Measurements from ENCODE around the gene TMEM98. TPM values are rescaled to one million over a fixed set of nuclear protein-coding genes. Genes with fewer than 3 reads are reported as not detected.
A peak's percentile ranks its signal among the peaks of the same experiment; 100 is the strongest.

The TMEM98 gene
- total and polyA plus RNA-seq, 2 donors from 2014 or later = 44.0 to 57.1 TPM

DNA sequence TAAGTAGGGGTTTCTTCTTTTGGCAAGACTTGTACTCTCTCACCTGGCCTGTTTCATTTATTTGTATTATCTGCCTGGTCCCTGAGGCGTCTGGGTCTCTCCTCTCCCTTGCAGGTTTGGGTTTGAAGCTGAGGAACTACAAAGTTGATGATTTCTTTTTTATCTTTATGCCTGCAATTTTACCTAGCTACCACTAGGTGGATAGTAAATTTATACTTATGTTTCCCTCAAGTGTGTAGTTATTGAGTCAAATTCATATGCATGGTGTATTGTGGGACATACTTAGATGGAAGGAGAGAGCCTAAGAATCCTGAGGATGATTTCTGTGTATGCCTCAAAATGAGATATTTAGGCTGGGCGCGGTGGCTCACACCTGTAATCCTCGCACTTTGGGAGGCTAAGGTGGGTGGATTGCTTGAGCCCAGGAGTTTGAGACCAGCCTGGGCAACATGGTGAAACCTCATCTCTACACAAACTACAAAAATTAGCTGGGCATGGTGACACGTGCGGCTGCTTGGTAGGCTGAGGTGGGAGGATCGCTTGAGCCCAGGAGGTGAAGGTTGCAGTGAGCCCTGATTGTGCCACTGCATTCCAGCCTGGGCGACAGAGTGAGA is 13.6 kb downstream of the TMEM98 start:
- H3K4me3 ChIP-seq (ENCODE audit: low read length in 3 of 3) = no peak overlapping the region
- intact Hi-C loops (cut with DNase I) = no loop called here

GRCh38 chr17:32943206-32943605 is 15.3 kb downstream of the TMEM98 start:
- H3K27me3 ChIP-seq (ENCODE audit: control insufficient read depth, insufficient read depth, low read length) = no peaks in the 10 kb centered on the region
- intact Hi-C loops (cut with DNase I) = no loop called here
- no peak overlapping the region for H3K4me3 ChIP-seq (ENCODE audit: low read length in 3 of 3)
- DNase-seq (peak in 1 of 5 donors; percentile 22), FAIRE-seq (no peak)
- TF ChIP-seq CTCF (IDR thresholded peaks at IDR 0.05; ENCODE audit: borderline replicate concordance, extremely low read depth, insufficient read depth) = no peak
- peaks cover 0 to 4% (median 0%) of the 10 kb centered on the region in 3 donors for H3K36me3 ChIP-seq (ENCODE audit: control insufficient read depth in 2 of 3, insufficient read depth in 3 of 3, low read length in 3 of 3)
- H3K9me3 ChIP-seq (ENCODE audit: control insufficient read depth in 2 of 3, insufficient read depth in 1 of 3, low read length in 3 of 3) = no peaks in the 10 kb centered on the region
- no peak overlapping the region for H3K9ac ChIP-seq (ENCODE audit: low read length in 3 of 3)
- H3K27ac ChIP-seq (ENCODE audit: low read depth in 2 of 2, low read length in 2 of 2) = no peak overlapping the region
- H3K4me1 ChIP-seq (ENCODE audit: control insufficient read depth in 2 of 3, insufficient read depth in 2 of 3, low read depth in 1 of 3, low read length in 3 of 3) = no peaks in the 10 kb centered on the region

More for the DNA sequence above, 13.6 kb downstream of the TMEM98 start:
- no peak for FAIRE-seq
- H3K4me1 ChIP-seq (ENCODE audit: control insufficient read depth in 2 of 3, insufficient read depth in 2 of 3, low read depth in 1 of 3, low read length in 3 of 3) = peaks cover 0 to 3% (median 2%) of the 10 kb centered on the region in 3 donors
- no peaks in the 10 kb centered on the region for H3K27me3 ChIP-seq (ENCODE audit: control insufficient read depth, insufficient read depth, low read length)
- H3K36me3 ChIP-seq (ENCODE audit: control insufficient read depth in 2 of 3, insufficient read depth in 3 of 3, low read length in 3 of 3) = peaks cover 0 to 4% (median 0%) of the 10 kb centered on the region in 3 donors
- H3K27ac ChIP-seq (ENCODE audit: low read depth in 2 of 2, low read length in 2 of 2) = no peak overlapping the region
- DNase-seq = peak in 1 of 5 donors; percentile 2
- H3K9ac ChIP-seq (ENCODE audit: low read length in 3 of 3) = no peak overlapping the region
- peak; percentile 1 for TF ChIP-seq CTCF (IDR thresholded peaks at IDR 0.05; ENCODE audit: borderline replicate concordance, extremely low read depth, insufficient read depth)
- no peaks in the 10 kb centered on the region for H3K9me3 ChIP-seq (ENCODE audit: control insufficient read depth in 2 of 3, insufficient read depth in 1 of 3, low read length in 3 of 3)

- H3K36me3 ChIP-seq (ENCODE audit: control insufficient read depth in 2 of 3, insufficient read depth in 3 of 3, low read length in 3 of 3) = peaks cover 0 to 4% (median 0%) of the 10 kb centered on the region in 3 donors
- no peak for TF ChIP-seq CTCF (IDR thresholded peaks at IDR 0.05; ENCODE audit: borderline replicate concordance, extremely low read depth, insufficient read depth)
- no peak overlapping the region for H3K4me3 ChIP-seq (ENCODE audit: low read length in 3 of 3)
- no peaks in the 10 kb centered on the region for H3K9me3 ChIP-seq (ENCODE audit: control insufficient read depth in 2 of 3, insufficient read depth in 1 of 3, low read length in 3 of 3)
- FAIRE-seq (no peak), DNase-seq (peak in 2 of 5 donors; percentile 33 to 36)
- H3K4me1 ChIP-seq (ENCODE audit: control insufficient read depth in 2 of 3, insufficient read depth in 2 of 3, low read depth in 1 of 3, low read length in 3 of 3) = no peaks in the 10 kb centered on the region
- no peak overlapping the region for H3K27ac ChIP-seq (ENCODE audit: low read depth in 2 of 2, low read length in 2 of 2)
- intact Hi-C loops (cut with DNase I) = no loop called here
- no peak overlapping the region for H3K9ac ChIP-seq (ENCODE audit: low read length in 3 of 3)
- H3K27me3 ChIP-seq (ENCODE audit: control insufficient read depth, insufficient read depth, low read length) = no peaks in the 10 kb centered on the region
These were observed 15.8 kb downstream of the TMEM98 start for GRCh38 chr17:32943647-32944191.
